Measurements from ENCODE around the gene ZBTB44.

Gene ZBTB44

GRCh38 chr11:130178441-130179339, 136.0 kb downstream of the ZBTB44 start:
- no peak for DNase-seq
- H3K9me3 ChIP-seq, result peaks cover 0 to 14% (median 5%) of the 10 kb centered on the region in 3 donors
- intact Hi-C loops (cut with DNase I; ENCODE audit: low total_unique reads), result no loop called here
- no peak for TF ChIP-seq CTCF (IDR thresholded peaks at IDR 0.05)
- H3K4me3 ChIP-seq, result no peak overlapping the region
- H3K36me3 ChIP-seq, result no peaks in the 10 kb centered on the region
- peaks cover 0 to 34% of the 10 kb centered on the region in 2 donors for H3K27me3 ChIP-seq
- H3K27ac ChIP-seq, result no peak overlapping the region
- peaks cover 0 to 17% (median 0%) of the 10 kb centered on the region in 4 donors for H3K4me1 ChIP-seq

GRCh38 chr11:130177782-130178181, 136.9 kb downstream of the ZBTB44 start:
- no peak for TF ChIP-seq CTCF (IDR thresholded peaks at IDR 0.05)
- Histone ChIP-seq H3K36me3 (no peaks in the 10 kb centered on the region), H3K9me3 (peaks cover 0 to 14% (median 5%) of the 10 kb centered on the region in 3 donors), H3K27me3 (peaks cover 0 to 34% of the 10 kb centered on the region in 2 donors), H3K27ac (no peak overlapping the region), H3K4me3 (no peak overlapping the region), H3K4me1 (peaks cover 0 to 17% (median 0%) of the 10 kb centered on the region in 4 donors)
- no peak for DNase-seq
- intact Hi-C loops (cut with DNase I; ENCODE audit: low total_unique reads), result no loop called here
